Suprapubic skin (tissue), 4 donors: ENCODE results near the gene ERCC6L.

Experiments used
- CTCF ChIP-seq, 2 donors: fragments of 200-600 bp in 1 of 2; fragments of 450-650 bp in 1 of 2; sonication (generic) in 1 of 2; IDR thresholded peaks; one replicate each; pipeline ENCODE4 v1.5.1; 2016 to 2019; ENCODE audit warnings: antibody characterized with exemption in 2 of 2, mild to moderate bottlenecking in 1 of 2, moderate library complexity in 1 of 2
- EP300 ChIP-seq: sonication (generic); formaldehyde crosslinking; IDR thresholded peaks from one replicate; pipeline ENCODE4 v1.6.1; 2017; ENCODE audit warnings: antibody characterized with exemption
- POLR2A ChIP-seq, 2 donors: fragments of 450-650 bp; IDR thresholded peaks; one replicate each; pipeline ENCODE4 v1.6.1; 2017; ENCODE audit warnings: antibody characterized with exemption in 2 of 2, mild to moderate bottlenecking in 2 of 2, moderate library complexity in 2 of 2
- POLR2AphosphoS5 ChIP-seq, 3 donors: sonication (generic); formaldehyde crosslinking; IDR thresholded peaks; one replicate each; pipeline ENCODE4 v1.6.1; 2017; ENCODE audit warnings: antibody characterized with exemption in 3 of 3

GRCh38 chrX:72169008-72169728 is 69.7 kb downstream of the ERCC6L start:
- TF ChIP-seq CTCF (IDR thresholded peaks at IDR 0.05): no peak
- no peak for TF ChIP-seq POLR2A (IDR thresholded peaks at IDR 0.05)
- TF ChIP-seq EP300: no peak
- TF ChIP-seq POLR2AphosphoS5 (IDR thresholded peaks at IDR 0.05): no peak
